Coronary artery (tissue), 2 donors: ENCODE results near the gene COPG2.

Experiments
- DNase-seq: peaks from one replicate; pipeline ENCODE4 v3.0.0-alpha.2; 2017; ENCODE audit warnings: low spot score
- H3K27ac ChIP-seq, 2 donors: fragments of 200-600 bp; sonication (generic); one replicate each; pipeline ENCODE4 v1.5.1; 2016 to 2019
- H3K4me3 ChIP-seq: fragments of 200-600 bp; sonication (generic); 2 replicates; pipeline ENCODE4 v1.5.1; 2016; ENCODE audit warnings: mild to moderate bottlenecking, moderate library complexity
- CTCF ChIP-seq: fragments of 200-600 bp; sonication (generic); IDR thresholded peaks from one replicate; pipeline ENCODE4 v1.5.1; 2019; ENCODE audit warnings: antibody characterized with exemption

Gene COPG2

GRCh38 chr7:130650611-130651120 is 17.9 kb downstream of the COPG2 start:
- Histone ChIP-seq H3K4me3 (no peak overlapping the region), H3K27ac (no peak overlapping the region)
- DNase-seq = no peak
- TF ChIP-seq CTCF = no peak

GRCh38 chr7:130649004-130649790 is 19.4 kb downstream of the COPG2 start:
- TF ChIP-seq CTCF = no peak
- Histone ChIP-seq H3K4me3 (no peak overlapping the region), H3K27ac (no peak overlapping the region)
- no peak for DNase-seq

- Histone ChIP-seq H3K4me3 (no peak overlapping the region), H3K27ac (no peak overlapping the region)
- no peak for DNase-seq
- no peak for TF ChIP-seq CTCF
Observed at GRCh38 chr7:130648580-130648979, 20.0 kb downstream of the COPG2 start.

GRCh38 chr7:130642383-130642782 is 26.2 kb downstream of the COPG2 start:
- Histone ChIP-seq H3K4me3 (no peak overlapping the region), H3K27ac (no peak overlapping the region)
- TF ChIP-seq CTCF = no peak
- no peak for DNase-seq

GRCh38 chr7:130641497-130641896 is 27.1 kb downstream of the COPG2 start:
- no peak for TF ChIP-seq CTCF
- no peak overlapping the region for H3K4me3 ChIP-seq
- DNase-seq = no peak
- no peak overlapping the region for H3K27ac ChIP-seq

- Histone ChIP-seq H3K27ac (no peak overlapping the region), H3K4me3 (no peak overlapping the region)
- no peak for DNase-seq
- TF ChIP-seq CTCF = no peak
Observed at GRCh38 chr7:130641040-130641439, 27.5 kb downstream of the COPG2 start.

GRCh38 chr7:130639388-130639787 is 29.2 kb downstream of the COPG2 start:
- no peak for DNase-seq
- H3K4me3 ChIP-seq = no peak overlapping the region
- TF ChIP-seq CTCF = no peak
- no peak overlapping the region for H3K27ac ChIP-seq
